GM18951 (cell line): ENCODE results near the gene SBNO2.

Source experiments
- POLR2A ChIP-seq: IDR thresholded peaks from 4 replicates; pipeline ENCODE4 v1.6.1; 2011; ENCODE audit warnings: mild to moderate bottlenecking; ENCODE audit not compliant: insufficient read length, insufficient read depth; ENCODE audit errors: extremely low read depth
- in situ Hi-C: fragments of 300-500 bp; cut with MboI; formaldehyde crosslinking; loops from one replicate; pipeline ENCODE4 v1.12.0; 2022; ENCODE audit warnings: low sequenced_read_pairs, mixed read lengths, inconsistent platforms; ENCODE audit not compliant: unreplicated experiment

SBNO2 gene

DNA sequence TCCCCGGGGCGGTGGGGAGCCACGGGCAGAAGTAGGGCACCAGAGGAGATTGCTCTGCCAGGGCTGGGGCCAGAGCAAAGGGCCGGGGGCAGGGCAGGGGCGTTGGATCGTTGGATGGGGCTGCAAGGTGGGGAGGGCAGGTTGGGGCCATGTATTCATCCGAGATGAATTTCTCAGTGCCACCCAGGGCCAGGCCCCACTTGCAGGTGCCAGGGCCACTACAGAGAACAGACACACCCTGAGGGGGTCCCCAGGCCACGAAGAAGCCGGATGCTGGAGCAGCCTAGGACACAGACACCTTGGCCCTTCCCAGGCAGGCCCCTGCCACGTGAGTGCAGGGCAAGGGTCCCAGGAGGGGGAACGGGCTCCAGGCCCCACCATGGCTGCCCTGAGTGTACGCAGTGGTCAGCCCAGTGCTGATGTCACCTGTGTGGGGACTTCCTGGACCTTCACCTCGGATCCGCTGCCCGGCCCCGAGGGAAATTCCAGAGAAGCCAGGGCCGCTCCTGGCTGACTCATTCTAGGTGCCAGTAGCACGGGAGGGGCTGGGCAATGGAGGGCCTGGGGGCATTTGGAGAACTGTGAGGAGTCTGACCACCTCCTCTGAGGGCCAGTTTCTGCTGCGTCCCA, 9.6 kb upstream of the SBNO2 start:
- in situ Hi-C loops: no loop called here

DNA sequence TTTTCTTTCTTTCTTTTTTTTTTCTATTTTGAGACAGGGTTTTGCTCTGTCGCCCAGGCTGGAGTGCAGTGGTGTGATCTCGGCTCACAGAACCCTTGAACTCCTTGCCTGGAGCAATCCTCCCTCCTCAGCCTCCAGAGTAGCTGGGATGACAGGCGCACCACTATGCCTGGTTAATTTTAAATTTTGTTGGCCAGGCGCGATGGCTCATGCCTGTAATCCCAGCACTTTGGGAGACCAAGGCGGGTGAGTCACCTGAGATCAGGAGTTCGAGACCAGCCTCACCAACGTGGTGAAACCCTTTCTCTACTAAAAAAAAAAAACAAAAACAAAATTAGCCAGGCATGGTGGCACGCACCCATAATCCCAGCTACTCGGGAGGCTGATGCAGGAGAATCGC, 8.7 kb upstream of the SBNO2 start:
- no peak for TF ChIP-seq POLR2A
- in situ Hi-C loops: no loop called here

More for the DNA sequence above, 9.6 kb upstream of the SBNO2 start:
- no peak for TF ChIP-seq POLR2A

DNA sequence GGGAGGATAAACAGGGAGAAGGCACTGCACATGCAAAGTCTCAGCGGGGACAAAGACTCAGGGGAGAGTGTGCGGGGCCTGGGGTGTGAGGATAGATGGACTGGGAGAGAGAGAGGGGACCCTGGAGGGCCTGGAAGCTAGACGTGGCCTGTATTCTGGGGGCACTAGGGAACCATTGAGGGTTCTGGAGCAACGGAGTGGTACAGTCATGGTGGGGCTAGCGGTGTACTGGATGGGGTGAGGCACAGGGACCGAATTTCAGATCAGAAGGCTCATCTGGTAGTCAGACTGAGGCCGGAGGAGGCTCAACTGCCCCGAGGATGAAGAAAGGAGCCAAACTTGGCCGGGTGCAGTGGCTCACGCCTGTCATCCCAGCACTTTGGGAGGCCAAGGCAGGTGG, 8.0 kb upstream of the SBNO2 start:
- in situ Hi-C loops: no loop called here
- no peak for TF ChIP-seq POLR2A

DNA sequence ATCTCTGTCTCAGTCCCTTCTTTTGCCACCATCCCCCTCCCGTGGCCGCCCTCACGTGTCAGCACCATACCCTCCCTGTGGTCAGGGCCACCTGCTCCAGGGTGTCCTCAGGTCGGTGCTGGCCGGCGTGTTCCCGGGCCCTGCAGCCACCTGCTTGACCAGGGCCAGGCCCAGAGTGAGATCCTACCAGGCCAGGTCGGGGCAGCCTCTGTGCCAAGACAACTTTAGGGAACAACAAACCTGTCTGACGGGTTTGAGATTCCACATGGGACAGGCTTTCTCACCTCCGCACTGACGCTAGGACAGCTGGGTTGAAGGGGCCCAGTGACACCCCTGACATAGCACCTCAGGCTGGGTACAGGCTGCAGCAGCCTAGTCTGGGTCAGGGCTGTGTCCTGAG, 7.5 kb upstream of the SBNO2 start:
- in situ Hi-C loops: no loop called here
- TF ChIP-seq POLR2A: no peak

DNA sequence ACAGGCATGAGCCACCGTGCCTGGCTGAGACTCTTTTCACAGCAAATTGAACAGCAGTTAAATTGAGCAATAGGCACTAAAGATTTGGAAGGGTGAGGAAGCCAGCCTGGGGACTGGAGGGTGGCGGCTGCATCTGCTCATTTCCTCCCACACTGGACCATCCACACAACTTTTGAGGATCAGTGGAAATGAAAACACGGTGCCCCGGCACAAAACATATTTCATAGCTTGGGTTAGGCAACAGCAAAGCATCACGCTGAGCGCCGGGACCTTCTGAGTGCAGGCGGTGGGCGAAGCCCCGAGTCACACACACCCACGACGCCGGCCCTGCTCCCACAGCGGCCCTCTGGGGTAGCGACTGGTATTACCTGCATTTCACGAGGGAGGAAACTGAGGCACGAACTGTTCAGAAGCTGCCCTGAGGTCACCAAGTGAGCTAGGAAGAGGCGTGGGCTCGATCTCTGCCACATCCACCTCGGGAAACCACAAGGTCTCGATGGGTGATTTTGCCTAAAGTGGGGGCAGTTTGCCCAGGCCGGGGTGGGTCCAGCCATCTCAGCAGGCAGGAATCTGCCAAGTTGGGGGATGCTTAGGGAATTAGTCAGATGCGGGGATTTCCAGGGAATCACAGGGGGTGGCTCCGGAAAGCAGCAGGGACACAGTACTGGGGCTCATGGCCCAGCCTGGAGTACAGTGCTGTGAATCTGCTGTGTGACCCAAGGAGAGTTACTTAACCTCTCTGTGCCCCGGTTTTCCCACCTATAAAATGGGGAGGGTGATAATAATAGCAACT, 3.5 kb upstream of the SBNO2 start:
- in situ Hi-C loops: no loop called here
- no peak for TF ChIP-seq POLR2A

DNA sequence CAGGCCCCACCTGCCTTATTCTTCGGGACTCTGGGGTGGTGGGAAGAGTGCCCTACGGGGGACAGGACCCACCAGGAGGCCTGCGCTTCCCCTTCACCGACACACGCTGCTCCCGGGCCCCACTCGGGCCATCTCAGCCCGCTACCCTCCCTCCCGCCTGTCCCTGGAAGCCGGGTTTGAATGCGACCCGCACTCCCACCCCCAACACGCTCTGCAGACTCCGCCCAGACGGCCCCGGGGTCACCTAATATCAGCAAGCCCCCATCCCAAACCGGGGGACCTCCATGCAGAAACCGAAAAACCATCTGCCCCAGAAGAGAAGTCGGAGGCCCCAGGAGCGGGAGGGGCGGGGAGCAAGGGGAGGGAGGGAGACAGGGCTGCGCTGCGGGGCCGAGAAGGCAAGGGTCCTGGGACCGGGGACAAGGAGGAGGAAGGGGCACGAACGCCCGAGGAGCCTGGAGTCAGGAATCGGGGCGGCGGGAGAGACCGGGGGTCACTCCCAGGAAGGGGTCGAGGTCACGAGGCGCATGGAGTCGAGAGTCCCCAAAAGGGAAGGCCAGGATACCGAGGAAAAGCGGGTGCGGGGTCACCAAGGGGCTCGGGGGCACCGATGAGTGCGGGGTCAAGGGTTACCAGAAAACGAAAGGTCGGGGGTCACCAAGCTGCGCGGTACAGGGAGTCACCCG, 766 bp downstream of the SBNO2 start:
- in situ Hi-C loops: no loop called here
- no peak for TF ChIP-seq POLR2A

DNA sequence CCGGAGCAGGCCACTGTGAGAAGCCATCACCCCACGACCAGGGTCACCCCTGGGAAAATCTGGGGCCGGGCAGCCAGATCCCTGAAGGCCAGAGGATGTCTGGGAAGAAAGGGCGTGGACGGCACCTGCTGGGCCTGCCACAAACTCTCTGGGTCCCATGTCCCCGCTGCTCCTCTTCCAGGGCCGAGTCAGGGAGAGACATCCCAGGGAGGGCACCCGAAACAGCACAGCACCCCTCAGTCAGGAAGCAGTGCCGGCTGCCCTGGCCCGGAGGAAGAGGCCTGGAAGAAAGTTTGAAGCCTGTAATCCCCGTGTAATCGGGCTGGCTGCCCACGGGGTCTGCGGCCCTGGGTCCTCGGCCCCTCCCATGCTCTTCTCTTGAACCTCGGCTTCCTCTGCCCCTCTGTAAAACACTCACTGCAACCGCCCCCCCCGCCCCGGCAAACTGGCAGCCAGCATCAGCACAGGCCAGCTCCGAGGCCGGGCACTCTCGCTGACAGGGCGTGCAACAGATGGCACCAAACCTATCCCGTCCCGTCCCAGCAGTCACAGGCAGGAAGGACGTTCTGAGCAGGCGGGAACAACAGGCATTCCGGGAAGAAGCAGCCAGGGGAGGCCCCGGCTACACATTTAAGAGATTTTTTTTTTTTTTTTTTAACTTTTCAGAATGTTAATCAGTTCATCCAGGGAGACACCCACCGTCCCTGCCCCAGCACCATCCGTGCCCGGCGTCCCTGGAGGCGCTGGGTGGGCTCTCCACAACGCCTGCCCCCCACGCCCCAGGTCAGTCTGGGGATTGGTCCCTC, 1.5 kb downstream of the SBNO2 start:
- TF ChIP-seq POLR2A: no peak
- in situ Hi-C loops: no loop called here

DNA sequence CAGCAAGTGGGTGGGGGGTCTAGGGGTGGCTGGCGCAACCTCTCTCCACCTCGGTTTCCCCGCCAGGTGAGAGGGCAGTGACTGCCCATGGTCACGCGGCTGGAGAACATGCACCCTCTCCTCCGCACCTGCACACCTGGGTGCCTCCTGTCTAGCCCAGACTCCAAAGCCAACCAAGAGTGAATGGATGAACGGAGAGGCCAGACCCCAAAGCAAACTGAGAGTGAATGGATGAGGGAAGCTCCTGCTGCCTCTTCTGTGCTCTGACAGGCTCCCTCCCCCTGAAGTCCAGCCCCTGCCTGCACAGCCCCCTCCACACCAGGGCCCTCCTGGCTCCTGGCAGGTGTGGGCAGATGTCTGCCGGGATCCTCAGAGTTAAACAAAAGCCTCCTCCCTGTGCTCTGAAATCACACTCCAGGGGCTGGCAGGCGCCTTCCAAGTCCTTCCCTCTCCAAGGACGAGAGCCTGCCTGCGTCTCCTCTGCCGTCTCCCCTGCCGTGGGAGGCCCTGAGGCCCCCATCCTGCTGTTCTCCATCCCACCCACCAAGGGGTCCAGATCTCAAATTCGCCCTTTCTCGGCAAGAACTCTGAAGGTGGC, 2.2 kb downstream of the SBNO2 start:
- TF ChIP-seq POLR2A: no peak
- in situ Hi-C loops: no loop called here

DNA sequence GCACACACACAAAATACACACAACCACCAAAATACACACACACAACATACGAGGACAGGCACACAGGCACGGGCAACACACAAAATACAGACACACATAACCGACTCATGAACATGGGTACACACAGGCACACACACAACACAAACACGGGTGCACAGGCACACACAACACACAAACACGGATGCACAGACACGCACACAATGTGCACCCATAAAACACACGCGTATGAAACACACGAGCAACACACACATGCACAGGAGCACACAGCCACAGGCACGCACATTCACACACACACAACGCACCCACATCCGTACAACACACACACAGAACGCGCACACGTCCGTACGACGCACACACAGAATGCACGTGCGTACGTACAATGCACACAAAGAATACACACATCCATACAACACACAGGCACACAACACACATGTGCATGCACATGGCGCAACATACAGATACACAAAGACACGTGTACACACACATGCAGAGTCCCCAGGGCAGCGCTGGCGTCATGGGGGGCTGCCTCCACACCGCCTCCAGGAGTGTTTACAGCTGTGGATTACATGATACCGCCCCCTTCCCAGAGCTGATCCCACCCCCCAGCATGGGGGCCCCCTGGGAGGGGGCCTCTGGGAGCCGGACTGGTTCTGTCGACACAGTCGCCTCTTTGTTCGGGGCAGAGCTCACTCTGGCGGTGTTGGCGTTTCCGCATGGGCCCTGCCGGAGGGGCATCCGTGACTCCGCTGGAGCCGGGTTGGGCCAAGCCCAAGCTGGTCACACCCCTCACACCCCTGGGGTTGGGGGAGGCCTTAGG, 2.9 kb downstream of the SBNO2 start:
- in situ Hi-C loops: no loop called here
- TF ChIP-seq POLR2A: no peak

DNA sequence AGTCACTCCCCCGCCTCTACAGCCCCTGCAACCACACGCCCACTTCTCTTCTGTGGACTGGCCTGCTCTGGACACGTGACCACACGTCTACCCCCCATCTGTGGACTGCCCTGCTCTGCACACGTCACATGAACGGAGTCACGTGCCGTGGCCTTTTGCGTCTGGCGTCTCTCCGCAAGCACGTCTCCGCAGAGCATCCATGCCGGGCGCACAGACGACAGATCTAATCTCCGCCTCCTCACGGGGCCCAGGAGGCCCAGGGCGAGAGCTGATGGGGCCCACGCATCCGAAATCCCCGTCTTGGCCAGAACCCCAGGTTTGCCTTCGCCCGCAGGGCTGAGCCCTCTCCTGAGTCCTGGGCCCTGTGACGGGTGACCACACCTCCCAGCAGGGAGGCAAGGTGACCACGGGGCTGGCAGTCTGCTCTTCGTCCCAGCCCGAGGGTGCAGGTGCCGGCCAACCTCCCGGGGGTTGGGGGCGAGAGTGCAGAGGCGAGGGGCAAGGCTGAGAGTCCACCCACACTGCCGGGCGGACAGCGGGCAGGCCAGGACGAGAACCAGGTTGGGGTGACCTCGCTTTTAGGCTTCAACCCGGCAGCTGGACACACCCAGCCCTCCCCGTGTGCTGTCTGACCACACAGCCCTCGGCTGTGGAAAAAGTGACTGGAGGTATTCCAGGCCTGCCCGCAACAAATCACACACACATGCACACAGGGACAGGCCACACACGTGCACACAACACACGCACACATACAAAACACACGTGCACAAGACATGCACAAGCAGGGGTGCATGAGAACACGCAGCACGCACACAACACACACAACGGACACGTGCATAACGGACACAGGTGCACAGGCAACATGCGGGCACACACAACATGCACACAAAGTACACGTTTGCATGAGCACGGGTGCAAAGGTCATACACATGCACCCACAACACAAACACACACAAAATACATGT, 3.9 kb downstream of the SBNO2 start:
- in situ Hi-C loops: no loop called here
- TF ChIP-seq POLR2A: no peak

DNA sequence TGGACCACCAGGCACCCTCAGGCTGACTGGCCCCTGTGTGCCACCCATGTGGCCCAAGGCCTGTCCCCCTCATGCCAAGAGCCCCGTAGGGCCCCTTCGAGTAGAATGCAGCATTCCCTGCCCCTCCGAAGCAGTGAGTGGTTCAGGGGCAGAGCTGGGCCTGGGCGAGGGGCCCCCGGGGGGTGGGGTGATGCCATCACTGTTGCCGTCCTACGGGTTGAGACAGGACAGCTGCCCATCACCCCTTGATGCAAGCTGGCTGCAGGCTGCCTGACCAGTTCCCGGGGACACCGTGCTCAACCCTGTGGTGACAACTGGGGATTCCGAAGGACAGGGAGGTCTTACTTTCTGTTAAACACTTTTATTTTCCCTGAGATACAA, 4.7 kb downstream of the SBNO2 start:
- in situ Hi-C loops: no loop called here
- no peak for TF ChIP-seq POLR2A
